PC-9 (cell line): Measurements from ENCODE around the gene ELF4. TPM values are rescaled to one million over a fixed set of nuclear protein-coding genes. Genes with fewer than 3 reads are reported as not detected.

ENCODE experiments used
- BruUV-seq: library from RNA; stranded (reverse); fragments of 400-500 nt; replicated peaks from 2 replicates; lab custom pipeline; 2021; lab: Mats Ljungman, UMichigan
- CTCF ChIA-PET: fragments of 300-600 bp; sonication (Branson Sonifier 250); formaldehyde crosslinking; loops from one replicate; lab custom pipeline; 2022; ENCODE audit warnings: antibody characterized with exemption; lab: Charles Lee
- POLR2A ChIA-PET: fragments of 300-600 bp; sonication (Branson Sonifier 250); formaldehyde crosslinking; loops from one replicate; lab custom pipeline; 2022; ENCODE audit warnings: antibody characterized with exemption; ENCODE audit not compliant: unreplicated experiment; lab: Charles Lee
- DNase-seq, 2 experiments: peaks; one replicate each; pipeline versions ENCODE4 v3.0.0 to v3.0.0-alpha.2; 2015 to 2022; ENCODE audit warnings: mixed read lengths in 1 of 2
- H2AFZ ChIP-seq: fragments of 200-600 bp; sonication (generic); 2 replicates; pipeline ENCODE4 v1.8.1; 2017; ENCODE audit warnings: antibody characterized with exemption
- H3F3A ChIP-seq: fragments of 200-600 bp; sonication (generic); 2 replicates; pipeline ENCODE4 v1.8.1; 2017; ENCODE audit warnings: antibody characterized with exemption, mild to moderate bottlenecking, low read depth; ENCODE audit not compliant: insufficient read depth
- H3K27ac ChIP-seq: fragments of 200-600 bp; sonication (generic); 2 replicates; pipeline ENCODE4 v1.6.1; 2016; ENCODE audit warnings: mixed run types
- H3K27me3 ChIP-seq: fragments of 200-600 bp; sonication (generic); 2 replicates; pipeline ENCODE4 v1.6.1; 2016; ENCODE audit warnings: low read depth, mixed run types; ENCODE audit not compliant: insufficient read depth
- H3K36me3 ChIP-seq: fragments of 200-600 bp; sonication (generic); 2 replicates; pipeline ENCODE4 v1.6.1; 2016; ENCODE audit warnings: low read depth, mixed run types
- H3K4me1 ChIP-seq: fragments of 200-600 bp; sonication (generic); replicated peaks from 2 replicates; pipeline ENCODE4 v1.6.1; 2016; ENCODE audit warnings: mixed run types; ENCODE audit not compliant: insufficient read depth
- H3K4me2 ChIP-seq: fragments of 200-600 bp; sonication (generic); 2 replicates; pipeline ENCODE4 v1.6.1; 2017; ENCODE audit warnings: mixed run types
- H3K4me3 ChIP-seq: fragments of 200-600 bp; sonication (generic); 2 replicates; pipeline ENCODE4 v1.6.1; 2016; ENCODE audit warnings: mixed run types
- H3K79me2 ChIP-seq: fragments of 200-600 bp; sonication (generic); 2 replicates; pipeline ENCODE4 v1.6.1; 2017; ENCODE audit warnings: low read depth, mixed run types
- H3K9me2 ChIP-seq: fragments of 200-600 bp; sonication (generic); 2 replicates; pipeline ENCODE4 v1.8.1; 2017; ENCODE audit warnings: mild to moderate bottlenecking; ENCODE audit not compliant: insufficient read depth
- H3K9me3 ChIP-seq: fragments of 200-600 bp; sonication (generic); 2 replicates; pipeline ENCODE4 v1.8.1; 2016; ENCODE audit warnings: low read depth; ENCODE audit not compliant: insufficient read depth
- H4K20me1 ChIP-seq: fragments of 200-600 bp; sonication (generic); 2 replicates; pipeline ENCODE4 v1.8.1; 2017; ENCODE audit not compliant: insufficient read depth
- EZH2 ChIP-seq: fragments of 200-600 bp; sonication (generic); IDR thresholded peaks from 2 replicates; pipeline ENCODE4 v1.8.0; 2017; ENCODE audit warnings: antibody characterized with exemption, low read depth
- intact Hi-C: fragments of 100-400 bp; cut with micrococcal nuclease; formaldehyde crosslinking; loops from one replicate; pipeline ENCODE4 v1.10.0; 2022; ENCODE audit not compliant: unreplicated experiment
- total RNA-seq: library from RNA; stranded (reverse); gene quantifications from 2 replicates; pipeline ENCODE4 v1.2.3, GENCODE V29; 2021
- TF ChIP-seq, protein P1 (sequence below): fragments of 200-600 bp; sonication (generic); conservative IDR thresholded peaks from 2 replicates; pipeline ENCODE4 v1.6.1; 2017; ENCODE audit warnings: mixed run types, antibody characterized with exemption, mild to moderate bottlenecking, moderate library complexity

ELF4 gene
- total RNA-seq, 1 experiment from 2014 or later: 60.3 TPM

- BruUV-seq: no TSS peak
- H3K27me3 ChIP-seq: no peaks in the 10 kb centered on the region
- no peaks in the 10 kb centered on the region for H3K9me3 ChIP-seq
- H3K9me2 ChIP-seq: no peaks in the 10 kb centered on the region
- H3K27ac ChIP-seq: no peak overlapping the region
- H3K4me2 ChIP-seq: no peak overlapping the region
- no peak overlapping the region for H2AFZ ChIP-seq
- no peaks in the 10 kb centered on the region; the same call in 1 of the 2 replicates for H4K20me1 ChIP-seq
- DNase-seq: no peak
- ChIA-PET CTCF (no interaction called here), POLR2A (no interaction called here)
- H3K4me3 ChIP-seq: no peak overlapping the region
- H3K4me1 ChIP-seq: no peaks in the 10 kb centered on the region
- intact Hi-C loops: no loop called here
- H3K36me3 ChIP-seq: peaks cover 13% of the 10 kb centered on the region
- TF ChIP-seq, protein P1, sequence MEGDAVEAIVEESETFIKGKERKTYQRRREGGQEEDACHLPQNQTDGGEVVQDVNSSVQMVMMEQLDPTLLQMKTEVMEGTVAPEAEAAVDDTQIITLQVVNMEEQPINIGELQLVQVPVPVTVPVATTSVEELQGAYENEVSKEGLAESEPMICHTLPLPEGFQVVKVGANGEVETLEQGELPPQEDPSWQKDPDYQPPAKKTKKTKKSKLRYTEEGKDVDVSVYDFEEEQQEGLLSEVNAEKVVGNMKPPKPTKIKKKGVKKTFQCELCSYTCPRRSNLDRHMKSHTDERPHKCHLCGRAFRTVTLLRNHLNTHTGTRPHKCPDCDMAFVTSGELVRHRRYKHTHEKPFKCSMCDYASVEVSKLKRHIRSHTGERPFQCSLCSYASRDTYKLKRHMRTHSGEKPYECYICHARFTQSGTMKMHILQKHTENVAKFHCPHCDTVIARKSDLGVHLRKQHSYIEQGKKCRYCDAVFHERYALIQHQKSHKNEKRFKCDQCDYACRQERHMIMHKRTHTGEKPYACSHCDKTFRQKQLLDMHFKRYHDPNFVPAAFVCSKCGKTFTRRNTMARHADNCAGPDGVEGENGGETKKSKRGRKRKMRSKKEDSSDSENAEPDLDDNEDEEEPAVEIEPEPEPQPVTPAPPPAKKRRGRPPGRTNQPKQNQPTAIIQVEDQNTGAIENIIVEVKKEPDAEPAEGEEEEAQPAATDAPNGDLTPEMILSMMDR: no peak
- no peak for TF ChIP-seq EZH2
- 0 out of 2 replicates have a peak, but pooled peaks cover 9% of the 10 kb centered on the region for H3K79me2 ChIP-seq
- H3F3A ChIP-seq: peaks cover 3% of the 10 kb centered on the region; the same call in 1 of the 2 replicates
Observed at GRCh38 chrX:130155564-130155963, 45.3 kb upstream of the ELF4 start.

DNA sequence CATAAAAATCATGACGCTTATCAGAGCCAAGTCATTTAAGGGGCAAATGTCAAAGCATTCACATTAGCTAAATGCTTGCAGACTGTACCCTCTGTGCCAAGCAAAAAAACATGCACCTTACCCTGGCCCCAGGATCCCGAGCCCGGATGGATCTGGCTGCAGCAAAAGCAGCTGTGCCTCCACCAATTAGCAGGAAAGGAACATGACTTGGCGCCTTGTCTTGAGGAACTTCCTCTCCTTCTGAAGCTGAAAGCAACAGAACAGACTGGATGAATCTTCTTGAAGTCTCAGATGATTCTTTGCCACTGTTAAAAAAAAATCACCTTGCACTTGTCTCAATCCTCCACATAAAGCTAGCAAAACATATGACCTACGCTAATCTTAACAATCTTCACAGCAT is 37.3 kb upstream of the ELF4 start:
- ChIA-PET POLR2A (no interaction called here), CTCF (no interaction called here)
- Histone ChIP-seq H3K4me3 (no peak overlapping the region), H3K9me2 (no peaks in the 10 kb centered on the region), H3K79me2 (no peaks in the 10 kb centered on the region), H3F3A (0 out of 2 replicates have a peak, but pooled peaks cover 5% of the 10 kb centered on the region), H3K27ac (no peak overlapping the region), H3K36me3 (peaks cover 25% of the 10 kb centered on the region), H3K4me1 (no peaks in the 10 kb centered on the region), H3K4me2 (no peak overlapping the region), H3K9me3 (no peaks in the 10 kb centered on the region), H2AFZ (no peak overlapping the region), H4K20me1 (no peaks in the 10 kb centered on the region), H3K27me3 (no peaks in the 10 kb centered on the region)
- no peak for DNase-seq
- BruUV-seq: no TSS peak
- intact Hi-C loops: no loop called here
- no peak for TF ChIP-seq EZH2
- TF ChIP-seq, protein P1: no peak

GRCh38 chrX:130145123-130145522 is 34.8 kb upstream of the ELF4 start:
- no TSS peak for BruUV-seq
- Histone ChIP-seq H3K27me3 (no peaks in the 10 kb centered on the region), H3K4me3 (no peak overlapping the region), H3K9me3 (no peaks in the 10 kb centered on the region), H3K79me2 (no peaks in the 10 kb centered on the region), H3K4me2 (no peak overlapping the region), H3K36me3 (peaks cover 37% of the 10 kb centered on the region), H3K9me2 (no peaks in the 10 kb centered on the region), H3F3A (0 out of 2 replicates have a peak, but pooled peaks cover 5% of the 10 kb centered on the region), H2AFZ (no peak overlapping the region), H4K20me1 (no peaks in the 10 kb centered on the region), H3K27ac (no peak overlapping the region), H3K4me1 (no peaks in the 10 kb centered on the region)
- TF ChIP-seq, protein P1: no peak
- no peak for TF ChIP-seq EZH2
- ChIA-PET POLR2A (no interaction called here), CTCF (no interaction called here)
- intact Hi-C loops: no loop called here
- no peak for DNase-seq
